GM12878 (cell line): ENCODE measurements around the gene POU2AF1. TPM values are rescaled to one million over a fixed set of nuclear protein-coding genes. Genes with fewer than 3 reads are reported as not detected.

Experiments
- ETV6 ChIP-seq, 2 experiments: fragments of 450-650 bp in 1 of 2; IDR thresholded peaks in 1 of 2; conservative IDR thresholded peaks in 1 of 2; 2 replicates each; pipeline ENCODE4 v1.6.1; 2014; ENCODE audit warnings: antibody characterized with exemption in 1 of 2, borderline replicate concordance in 1 of 2, low read depth in 1 of 2, mild to moderate bottlenecking in 1 of 2, moderate library complexity in 1 of 2
- MEF2B ChIP-seq: fragments of 450-650 bp; IDR thresholded peaks from 2 replicates; pipeline ENCODE4 v1.6.1; 2018; ENCODE audit warnings: mild to moderate bottlenecking, moderate library complexity; ENCODE audit not compliant: partially characterized antibody, poor library complexity, severe bottlenecking
- RB1 ChIP-seq: fragments of 450-650 bp; formaldehyde crosslinking; IDR thresholded peaks from 2 replicates; pipeline ENCODE4 v1.6.1; 2017; ENCODE audit warnings: mild to moderate bottlenecking, borderline replicate concordance
- SREBF1 ChIP-seq: IDR thresholded peaks from 2 replicates; pipeline ENCODE4 v1.6.1; 2012; ENCODE audit warnings: mild to moderate bottlenecking, low read length
- YY1 ChIP-seq: IDR thresholded peaks from 2 replicates; pipeline ENCODE4 v1.6.1; 2011; ENCODE audit warnings: low read depth, mild to moderate bottlenecking, low read length
- polyA plus RNA-seq, 11 experiments: library from polyadenylated mRNA; depleted of rRNA in 4 of 11; unstranded in 6 of 11; stranded (reverse) in 5 of 11; fragments of >200 nt; fragmentation: Nextera tagmentation in 4 of 11; fragmentation: Illumina TruSeq in 1 of 11; extraction: Ambion mirVana in 4 of 11; extraction: Trizol in 1 of 11; gene quantifications; 1 replicate in 1 of 11; 2 replicates in 10 of 11; pipeline versions ENCODE4 v1.2.1 to v1.2.3, GENCODE V29; 2011 to 2016; ENCODE audit warnings: inconsistent platforms in 2 of 11, missing spikeins in 2 of 11, low read depth in 1 of 11
- total RNA-seq, 4 experiments: library from RNA; depleted of rRNA in 3 of 4; stranded (reverse); fragments of >200 nt in 3 of 4; fragmentation: Illumina TruSeq in 1 of 4; extraction: Trizol in 1 of 4; gene quantifications; 2 replicates each; pipeline versions ENCODE4 v1.2.1 to v1.2.3, GENCODE V29; 2013 to 2021
- TF ChIP-seq, protein P1 (sequence below): fragments of 150-350 bp; IDR thresholded peaks from 2 replicates; pipeline ENCODE4 v1.6.1; 2016; ENCODE audit warnings: low read depth, low read length
- TF ChIP-seq, protein P2 (sequence below): fragments of 450-650 bp; IDR thresholded peaks from 2 replicates; pipeline ENCODE4 v1.6.1; 2016; ENCODE audit warnings: mild to moderate bottlenecking

The POU2AF1 gene
- total and polyA plus RNA-seq, 10 of the 15 experiments (the other 5 are each of a cell fraction or from before 2014, with no cell fraction given) = 13.1 to 169 (median 75.5) TPM

DNA sequence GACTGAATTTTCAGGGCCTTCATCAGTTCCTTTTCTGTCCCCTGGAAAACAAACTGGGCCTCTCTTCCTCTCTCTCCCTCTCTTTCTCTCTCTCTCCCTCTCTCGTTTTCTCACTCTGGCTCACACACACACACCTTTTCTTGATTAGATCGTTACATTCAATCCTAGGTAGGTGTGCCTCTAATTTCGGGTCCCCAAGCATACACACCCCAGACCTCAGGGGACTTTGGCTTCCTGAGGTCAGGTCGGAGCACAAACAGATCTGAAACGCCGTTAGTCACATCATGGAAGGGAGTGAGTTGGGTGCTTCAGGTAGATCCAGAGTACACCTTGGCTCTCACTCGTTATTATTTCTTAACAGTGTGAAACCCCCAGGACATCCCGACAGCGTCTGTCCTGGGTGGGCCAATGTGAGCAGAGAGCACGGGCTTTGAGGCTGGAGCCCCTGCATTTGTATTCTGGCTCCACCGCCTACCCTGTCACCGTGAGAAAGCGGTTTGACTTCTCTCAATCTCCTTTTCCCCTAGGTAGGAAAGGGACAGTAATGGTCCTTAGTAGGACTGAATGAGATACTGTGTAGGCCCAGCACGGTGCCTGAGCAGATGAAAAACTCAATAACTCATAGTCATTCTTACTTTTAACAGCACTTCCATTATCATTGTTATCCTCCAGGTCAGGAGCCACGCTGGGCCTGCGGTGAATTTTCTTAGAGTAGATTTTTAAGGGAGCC, 37.3 kb upstream of the POU2AF1 start (continued):
- TF ChIP-seq, protein P1, sequence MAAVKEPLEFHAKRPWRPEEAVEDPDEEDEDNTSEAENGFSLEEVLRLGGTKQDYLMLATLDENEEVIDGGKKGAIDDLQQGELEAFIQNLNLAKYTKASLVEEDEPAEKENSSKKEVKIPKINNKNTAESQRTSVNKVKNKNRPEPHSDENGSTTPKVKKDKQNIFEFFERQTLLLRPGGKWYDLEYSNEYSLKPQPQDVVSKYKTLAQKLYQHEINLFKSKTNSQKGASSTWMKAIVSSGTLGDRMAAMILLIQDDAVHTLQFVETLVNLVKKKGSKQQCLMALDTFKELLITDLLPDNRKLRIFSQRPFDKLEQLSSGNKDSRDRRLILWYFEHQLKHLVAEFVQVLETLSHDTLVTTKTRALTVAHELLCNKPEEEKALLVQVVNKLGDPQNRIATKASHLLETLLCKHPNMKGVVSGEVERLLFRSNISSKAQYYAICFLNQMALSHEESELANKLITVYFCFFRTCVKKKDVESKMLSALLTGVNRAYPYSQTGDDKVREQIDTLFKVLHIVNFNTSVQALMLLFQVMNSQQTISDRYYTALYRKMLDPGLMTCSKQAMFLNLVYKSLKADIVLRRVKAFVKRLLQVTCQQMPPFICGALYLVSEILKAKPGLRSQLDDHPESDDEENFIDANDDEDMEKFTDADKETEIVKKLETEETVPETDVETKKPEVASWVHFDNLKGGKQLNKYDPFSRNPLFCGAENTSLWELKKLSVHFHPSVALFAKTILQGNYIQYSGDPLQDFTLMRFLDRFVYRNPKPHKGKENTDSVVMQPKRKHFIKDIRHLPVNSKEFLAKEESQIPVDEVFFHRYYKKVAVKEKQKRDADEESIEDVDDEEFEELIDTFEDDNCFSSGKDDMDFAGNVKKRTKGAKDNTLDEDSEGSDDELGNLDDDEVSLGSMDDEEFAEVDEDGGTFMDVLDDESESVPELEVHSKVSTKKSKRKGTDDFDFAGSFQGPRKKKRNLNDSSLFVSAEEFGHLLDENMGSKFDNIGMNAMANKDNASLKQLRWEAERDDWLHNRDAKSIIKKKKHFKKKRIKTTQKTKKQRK = no peak
- 0 out of 4 replicates have a peak, but pooled peaks of 1 of the 2 experiments have one; percentile 59 for TF ChIP-seq ETV6 (conservative IDR thresholded peaks at IDR 0.05 in 1 of 2, IDR thresholded peaks at IDR 0.05 in 1 of 2; ENCODE audit: borderline replicate concordance in 1 of 2, low read depth in 1 of 2)
- no peak for TF ChIP-seq RB1
- peak; percentile 89 for TF ChIP-seq MEF2B
- TF ChIP-seq SREBF1 = no peak
- no peak for TF ChIP-seq YY1
- TF ChIP-seq, protein P2, sequence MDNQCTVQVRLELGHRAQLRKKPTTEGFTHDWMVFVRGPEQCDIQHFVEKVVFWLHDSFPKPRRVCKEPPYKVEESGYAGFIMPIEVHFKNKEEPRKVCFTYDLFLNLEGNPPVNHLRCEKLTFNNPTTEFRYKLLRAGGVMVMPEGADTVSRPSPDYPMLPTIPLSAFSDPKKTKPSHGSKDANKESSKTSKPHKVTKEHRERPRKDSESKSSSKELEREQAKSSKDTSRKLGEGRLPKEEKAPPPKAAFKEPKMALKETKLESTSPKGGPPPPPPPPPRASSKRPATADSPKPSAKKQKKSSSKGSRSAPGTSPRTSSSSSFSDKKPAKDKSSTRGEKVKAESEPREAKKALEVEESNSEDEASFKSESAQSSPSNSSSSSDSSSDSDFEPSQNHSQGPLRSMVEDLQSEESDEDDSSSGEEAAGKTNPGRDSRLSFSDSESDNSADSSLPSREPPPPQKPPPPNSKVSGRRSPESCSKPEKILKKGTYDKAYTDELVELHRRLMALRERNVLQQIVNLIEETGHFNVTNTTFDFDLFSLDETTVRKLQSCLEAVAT = peak; percentile 45; the same call in 1 of the 2 replicates
